Breast epithelium (tissue), 3 donors: ENCODE measurements around the gene FKBP1B.

Experiments
- CTCF ChIP-seq, 3 donors: fragments of 450-650 bp; IDR thresholded peaks; one replicate each; pipeline ENCODE4 v1.5.1; 2016 to 2017; ENCODE audit warnings: antibody characterized with exemption in 3 of 3, mild to moderate bottlenecking in 3 of 3, moderate library complexity in 3 of 3
- POLR2A ChIP-seq: fragments of 450-650 bp; IDR thresholded peaks from one replicate; pipeline ENCODE4 v1.6.1; 2016; ENCODE audit warnings: antibody characterized with exemption, mild to moderate bottlenecking, moderate library complexity
- POLR2AphosphoS5 ChIP-seq, 3 donors: sonication (generic); formaldehyde crosslinking; IDR thresholded peaks; one replicate each; pipeline ENCODE4 v1.6.1; 2017; ENCODE audit warnings: antibody characterized with exemption in 3 of 3

GRCh38 chr2:24021122-24021998 is 28.2 kb upstream of the FKBP1B start:
- TF ChIP-seq CTCF (IDR thresholded peaks at IDR 0.05) (no peak), POLR2A (no peak), POLR2AphosphoS5 (IDR thresholded peaks at IDR 0.05) (no peak)
